HepG2 (cell line): ENCODE measurements around the gene CLDN9. TPM values are rescaled to one million over a fixed set of nuclear protein-coding genes. Genes with fewer than 3 reads are reported as not detected.
A peak's percentile ranks its signal among the peaks of the same experiment; 100 is the strongest.

Source experiments
- BRCA1 ChIP-seq: sonication (generic); formaldehyde crosslinking; IDR thresholded peaks from 2 replicates; pipeline ENCODE4 v1.4.0; 2020; ENCODE audit warnings: missing genetic modification reagents
- BRD4 ChIP-seq: sonication (generic); formaldehyde crosslinking; IDR thresholded peaks from 2 replicates; pipeline ENCODE4 v1.4.0; 2020; ENCODE audit warnings: missing genetic modification reagents
- CCDC6 ChIP-seq: sonication (generic); formaldehyde crosslinking; IDR thresholded peaks from 2 replicates; pipeline ENCODE4 v1.8.1; 2022; ENCODE audit warnings: mild to moderate bottlenecking, missing genetic modification reagents, moderate library complexity
- EP300 ChIP-seq, 3 experiments: sonication (generic) in 1 of 3; formaldehyde crosslinking in 1 of 3; IDR thresholded peaks; 2 replicates each; pipeline versions ENCODE4 v1.5.1 to v1.6.1; 2011 to 2020; ENCODE audit warnings: low read depth in 2 of 3, low read length in 2 of 3, borderline replicate concordance in 1 of 3, improper control_type of control experiment in 1 of 3, mild to moderate bottlenecking in 1 of 3, missing genetic modification reagents in 1 of 3, moderate library complexity in 1 of 3
- FOXA3 ChIP-seq: IDR thresholded peaks from 2 replicates; pipeline ENCODE4 v1.6.1; 2016; ENCODE audit warnings: missing genetic modification reagents, missing compliant biosample characterization
- HIC2 ChIP-seq: sonication (generic); formaldehyde crosslinking; IDR thresholded peaks from 2 replicates; pipeline ENCODE4 v1.9.0; 2022; ENCODE audit warnings: low read depth, missing genetic modification reagents
- KLF15 ChIP-seq: sonication (generic); formaldehyde crosslinking; IDR thresholded peaks from 2 replicates; pipeline ENCODE4 v1.8.1; 2023; ENCODE audit warnings: borderline replicate concordance, mild to moderate bottlenecking, inconsistent platforms, missing genetic modification reagents, mixed read lengths
- MAX ChIP-seq: IDR thresholded peaks from 2 replicates; pipeline ENCODE4 v1.6.1; 2012; ENCODE audit warnings: inconsistent platforms
- MTA3 ChIP-seq: sonication (generic); formaldehyde crosslinking; IDR thresholded peaks from 2 replicates; pipeline ENCODE4 v1.4.0; 2020; ENCODE audit warnings: missing genetic modification reagents
- NR2F1 ChIP-seq, 2 experiments: fragments of 450-650 bp in 1 of 2; formaldehyde crosslinking in 1 of 2; IDR thresholded peaks; 2 replicates each; pipeline versions ENCODE4 v1.5.0 to v1.6.1; 2016 to 2020; ENCODE audit warnings: mild to moderate bottlenecking in 1 of 2, missing compliant biosample characterization in 1 of 2, missing genetic modification reagents in 1 of 2, moderate library complexity in 1 of 2
- PAWR ChIP-seq: sonication (generic); formaldehyde crosslinking; IDR thresholded peaks from 2 replicates; pipeline ENCODE4 v1.4.0; 2020; ENCODE audit warnings: missing genetic modification reagents, mild to moderate bottlenecking, borderline replicate concordance
- RFX5 ChIP-seq: IDR thresholded peaks from 2 replicates; pipeline ENCODE4 v1.6.1; 2011; ENCODE audit warnings: low read depth, low read length, improper control_type of control experiment
- SAP130 ChIP-seq: IDR thresholded peaks from 2 replicates; pipeline ENCODE4 v1.6.1; 2016; ENCODE audit warnings: low read depth
- SOX13 ChIP-seq, 3 experiments: fragments of 450-650 bp in 1 of 3; sonication (generic) in 1 of 3; formaldehyde crosslinking in 1 of 3; IDR thresholded peaks in 2 of 3; conservative IDR thresholded peaks in 1 of 3; 2 replicates each; pipeline versions ENCODE4 v1.5.0 to v1.6.1; 2016 to 2020; ENCODE audit warnings: antibody characterized with exemption in 1 of 3, mild to moderate bottlenecking in 1 of 3, missing compliant biosample characterization in 1 of 3, missing genetic modification reagents in 1 of 3, moderate library complexity in 1 of 3
- SP5 ChIP-seq: IDR thresholded peaks from 2 replicates; pipeline ENCODE4 v1.6.1; 2016; ENCODE audit warnings: low read depth, borderline replicate concordance
- TSC22D2 ChIP-seq: sonication (generic); formaldehyde crosslinking; IDR thresholded peaks from 2 replicates; pipeline ENCODE4 v1.5.1; 2020; ENCODE audit warnings: missing genetic modification reagents, mild to moderate bottlenecking, borderline replicate concordance
- ZBTB33 ChIP-seq: sonication (generic); formaldehyde crosslinking; IDR thresholded peaks from 2 replicates; pipeline ENCODE4 v1.4.0; 2020; ENCODE audit warnings: missing genetic modification reagents
- ZNF136 ChIP-seq: sonication (generic); formaldehyde crosslinking; IDR thresholded peaks from 2 replicates; pipeline ENCODE4 v1.8.1; 2022; ENCODE audit warnings: low read depth, mild to moderate bottlenecking, moderate library complexity, missing genetic modification reagents
- ZNF224 ChIP-seq: sonication (generic); formaldehyde crosslinking; IDR thresholded peaks from 2 replicates; pipeline ENCODE4 v1.5.0; 2020; ENCODE audit warnings: mild to moderate bottlenecking, missing genetic modification reagents
- ZNF460 ChIP-seq: sonication (generic); formaldehyde crosslinking; IDR thresholded peaks from 2 replicates; pipeline ENCODE4 v1.5.1; 2020; ENCODE audit warnings: missing genetic modification reagents, mild to moderate bottlenecking, borderline replicate concordance
- ZNF546 ChIP-seq: sonication (generic); formaldehyde crosslinking; conservative IDR thresholded peaks from 2 replicates; pipeline ENCODE4 v1.8.1; 2023; ENCODE audit warnings: mild to moderate bottlenecking, missing genetic modification reagents
- ZNF670 ChIP-seq: sonication (generic); formaldehyde crosslinking; IDR thresholded peaks from 2 replicates; pipeline ENCODE4 v1.8.0; 2022; ENCODE audit warnings: mild to moderate bottlenecking, missing genetic modification reagents, borderline replicate concordance
- ZNF784 ChIP-seq: sonication (generic); formaldehyde crosslinking; IDR thresholded peaks from 2 replicates; pipeline ENCODE4 v1.5.1; 2020; ENCODE audit warnings: missing genetic modification reagents, mild to moderate bottlenecking, borderline replicate concordance
- ZNF879 ChIP-seq: sonication (generic); formaldehyde crosslinking; IDR thresholded peaks from 2 replicates; pipeline ENCODE4 v1.8.1; 2023; ENCODE audit warnings: missing genetic modification reagents
- polyA plus RNA-seq, 8 experiments: library from polyadenylated mRNA; depleted of rRNA in 3 of 8; stranded (reverse) in 7 of 8; unstranded in 1 of 8; fragments of >200 nt; fragmentation: Illumina TruSeq in 4 of 8; extraction: Trizol in 4 of 8; gene quantifications; 2 replicates each; pipeline versions ENCODE4 v1.2.1 to v1.2.3, GENCODE V29; 2011 to 2016; ENCODE audit warnings: low read depth in 4 of 8, missing spikeins in 1 of 8, mixed read lengths in 1 of 8; ENCODE audit not compliant: insufficient read depth in 1 of 8
- total RNA-seq, 5 experiments: library from RNA; depleted of rRNA; stranded (reverse); fragments of >200 nt; fragmentation: Illumina TruSeq; extraction: Trizol; gene quantifications; 2 replicates each; pipeline ENCODE4 v1.2.3, GENCODE V29; 2016; ENCODE audit warnings: low read depth in 1 of 5

The CLDN9 gene
- total and polyA plus RNA-seq, 2 of the 13 experiments (the other 11 are each of a cell fraction or from before 2014, with no cell fraction given): 0.15 to 0.26 TPM

GRCh38 chr16:3017794-3018506 is 5.2 kb downstream of the CLDN9 start, which contains the start of gene CLDN6 (continued):
- TF ChIP-seq ZNF136 (CRISPR knock-in tag): no peak
- TF ChIP-seq ZNF460 (CRISPR knock-in tag): no peak
- no peak for TF ChIP-seq ZNF224 (CRISPR knock-in tag)
- no peak for TF ChIP-seq MAX
- no peak for TF ChIP-seq BRCA1 (CRISPR knock-in tag)
- TF ChIP-seq ZNF879 (CRISPR knock-in tag): no peak
- no peak for TF ChIP-seq PAWR (CRISPR knock-in tag)
- TF ChIP-seq TSC22D2 (CRISPR knock-in tag): no peak
- TF ChIP-seq SAP130 (CRISPR knock-in tag): peak; percentile 42
- 0 out of 2 replicates have a peak, but pooled peaks have one; percentile 48 for TF ChIP-seq HIC2 (CRISPR knock-in tag)
- TF ChIP-seq FOXA3 (CRISPR knock-in tag): no peak
- TF ChIP-seq ZBTB33 (CRISPR knock-in tag): peak; percentile 97
- TF ChIP-seq ZNF670 (CRISPR knock-in tag): no peak
- TF ChIP-seq EP300 (IDR thresholded peaks at IDR 0.05; ENCODE audit: low read depth in 2 of 2, low read length in 2 of 2): no peak
- TF ChIP-seq EP300 (CRISPR knock-in tag; IDR thresholded peaks at IDR 0.05; ENCODE audit: borderline replicate concordance): no peak
- no peak for TF ChIP-seq ZNF784 (CRISPR knock-in tag)
- no peak for TF ChIP-seq NR2F1 (CRISPR knock-in tag; IDR thresholded peaks at IDR 0.05)
- TF ChIP-seq ZNF546 (CRISPR knock-in tag): no peak
- TF ChIP-seq CCDC6 (CRISPR knock-in tag): no peak
- no peak for TF ChIP-seq BRD4 (CRISPR knock-in tag)
- no peak for TF ChIP-seq SOX13 (IDR thresholded peaks at IDR 0.05)
- 0 out of 4 replicates have a peak, but pooled peaks of 1 of the 2 experiments have one; percentile 7 for TF ChIP-seq SOX13 (CRISPR knock-in tag; conservative IDR thresholded peaks at IDR 0.05 in 1 of 2, IDR thresholded peaks at IDR 0.05 in 1 of 2)
- TF ChIP-seq KLF15 (CRISPR knock-in tag): no peak
- no peak for TF ChIP-seq MTA3 (CRISPR knock-in tag)
- TF ChIP-seq RFX5: no peak
- TF ChIP-seq SP5: 0 out of 2 replicates have a peak, but pooled peaks have one; percentile 17
